Measurements from ENCODE around the gene ZNF587B.

DNA sequence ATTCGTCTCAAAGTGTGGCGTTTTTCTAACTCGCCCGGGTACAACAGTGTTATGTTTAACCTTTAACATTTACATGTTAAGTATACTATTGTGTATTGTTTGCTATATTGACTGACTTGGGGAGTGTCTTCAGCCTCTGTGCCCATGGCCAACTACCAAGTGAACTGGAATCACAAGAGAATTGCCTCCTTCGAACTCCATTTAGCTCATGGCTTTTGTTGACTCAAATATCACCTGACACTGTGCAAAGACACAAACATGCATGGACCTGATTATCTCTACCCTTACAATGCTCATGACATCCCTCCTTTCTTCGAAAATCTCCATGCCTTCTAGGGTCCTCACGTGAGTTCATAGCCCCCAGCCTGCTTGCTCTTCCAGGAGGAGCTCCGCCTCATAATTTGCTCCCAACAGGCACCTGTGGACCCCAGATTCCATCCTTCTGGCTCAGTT is 58.0 kb downstream of the ZNF587B start:
- TF ChIP-seq, protein P1, sequence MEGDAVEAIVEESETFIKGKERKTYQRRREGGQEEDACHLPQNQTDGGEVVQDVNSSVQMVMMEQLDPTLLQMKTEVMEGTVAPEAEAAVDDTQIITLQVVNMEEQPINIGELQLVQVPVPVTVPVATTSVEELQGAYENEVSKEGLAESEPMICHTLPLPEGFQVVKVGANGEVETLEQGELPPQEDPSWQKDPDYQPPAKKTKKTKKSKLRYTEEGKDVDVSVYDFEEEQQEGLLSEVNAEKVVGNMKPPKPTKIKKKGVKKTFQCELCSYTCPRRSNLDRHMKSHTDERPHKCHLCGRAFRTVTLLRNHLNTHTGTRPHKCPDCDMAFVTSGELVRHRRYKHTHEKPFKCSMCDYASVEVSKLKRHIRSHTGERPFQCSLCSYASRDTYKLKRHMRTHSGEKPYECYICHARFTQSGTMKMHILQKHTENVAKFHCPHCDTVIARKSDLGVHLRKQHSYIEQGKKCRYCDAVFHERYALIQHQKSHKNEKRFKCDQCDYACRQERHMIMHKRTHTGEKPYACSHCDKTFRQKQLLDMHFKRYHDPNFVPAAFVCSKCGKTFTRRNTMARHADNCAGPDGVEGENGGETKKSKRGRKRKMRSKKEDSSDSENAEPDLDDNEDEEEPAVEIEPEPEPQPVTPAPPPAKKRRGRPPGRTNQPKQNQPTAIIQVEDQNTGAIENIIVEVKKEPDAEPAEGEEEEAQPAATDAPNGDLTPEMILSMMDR (IDR thresholded peaks at IDR 0.05), result no peak
- no peak for TF ChIP-seq ZC3H11A (IDR thresholded peaks at IDR 0.05)
- TF ChIP-seq, protein P2, sequence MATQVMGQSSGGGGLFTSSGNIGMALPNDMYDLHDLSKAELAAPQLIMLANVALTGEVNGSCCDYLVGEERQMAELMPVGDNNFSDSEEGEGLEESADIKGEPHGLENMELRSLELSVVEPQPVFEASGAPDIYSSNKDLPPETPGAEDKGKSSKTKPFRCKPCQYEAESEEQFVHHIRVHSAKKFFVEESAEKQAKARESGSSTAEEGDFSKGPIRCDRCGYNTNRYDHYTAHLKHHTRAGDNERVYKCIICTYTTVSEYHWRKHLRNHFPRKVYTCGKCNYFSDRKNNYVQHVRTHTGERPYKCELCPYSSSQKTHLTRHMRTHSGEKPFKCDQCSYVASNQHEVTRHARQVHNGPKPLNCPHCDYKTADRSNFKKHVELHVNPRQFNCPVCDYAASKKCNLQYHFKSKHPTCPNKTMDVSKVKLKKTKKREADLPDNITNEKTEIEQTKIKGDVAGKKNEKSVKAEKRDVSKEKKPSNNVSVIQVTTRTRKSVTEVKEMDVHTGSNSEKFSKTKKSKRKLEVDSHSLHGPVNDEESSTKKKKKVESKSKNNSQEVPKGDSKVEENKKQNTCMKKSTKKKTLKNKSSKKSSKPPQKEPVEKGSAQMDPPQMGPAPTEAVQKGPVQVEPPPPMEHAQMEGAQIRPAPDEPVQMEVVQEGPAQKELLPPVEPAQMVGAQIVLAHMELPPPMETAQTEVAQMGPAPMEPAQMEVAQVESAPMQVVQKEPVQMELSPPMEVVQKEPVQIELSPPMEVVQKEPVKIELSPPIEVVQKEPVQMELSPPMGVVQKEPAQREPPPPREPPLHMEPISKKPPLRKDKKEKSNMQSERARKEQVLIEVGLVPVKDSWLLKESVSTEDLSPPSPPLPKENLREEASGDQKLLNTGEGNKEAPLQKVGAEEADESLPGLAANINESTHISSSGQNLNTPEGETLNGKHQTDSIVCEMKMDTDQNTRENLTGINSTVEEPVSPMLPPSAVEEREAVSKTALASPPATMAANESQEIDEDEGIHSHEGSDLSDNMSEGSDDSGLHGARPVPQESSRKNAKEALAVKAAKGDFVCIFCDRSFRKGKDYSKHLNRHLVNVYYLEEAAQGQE (IDR thresholded peaks at IDR 0.05), result no peak
- no peak for TF ChIP-seq JUN (IDR thresholded peaks at IDR 0.05)

Data from A549 (cell line).